Glomerular visceral epithelial cell (primary cell): ENCODE data around the gene ADAM19.

ENCODE experiments used
- DNase-seq: peaks from one replicate; pipeline ENCODE4 v3.0.0-alpha.2; 2016; ENCODE audit errors: extremely low spot score

The ADAM19 gene

GRCh38 chr5:157575381-157576020 lies at the start of gene ADAM19:
TSS of gene ADAM19 (minus strand) at chr5:157575775. CDS start at chr5:157575696, 79 bp downstream.
- peak; percentile 81 for DNase-seq

- no peak for DNase-seq
Measured at GRCh38 chr5:157624144-157624543, 48.6 kb upstream of the ADAM19 start.

- no peak for DNase-seq
Measured at GRCh38 chr5:157620776-157621175, 45.2 kb upstream of the ADAM19 start.

DNA sequence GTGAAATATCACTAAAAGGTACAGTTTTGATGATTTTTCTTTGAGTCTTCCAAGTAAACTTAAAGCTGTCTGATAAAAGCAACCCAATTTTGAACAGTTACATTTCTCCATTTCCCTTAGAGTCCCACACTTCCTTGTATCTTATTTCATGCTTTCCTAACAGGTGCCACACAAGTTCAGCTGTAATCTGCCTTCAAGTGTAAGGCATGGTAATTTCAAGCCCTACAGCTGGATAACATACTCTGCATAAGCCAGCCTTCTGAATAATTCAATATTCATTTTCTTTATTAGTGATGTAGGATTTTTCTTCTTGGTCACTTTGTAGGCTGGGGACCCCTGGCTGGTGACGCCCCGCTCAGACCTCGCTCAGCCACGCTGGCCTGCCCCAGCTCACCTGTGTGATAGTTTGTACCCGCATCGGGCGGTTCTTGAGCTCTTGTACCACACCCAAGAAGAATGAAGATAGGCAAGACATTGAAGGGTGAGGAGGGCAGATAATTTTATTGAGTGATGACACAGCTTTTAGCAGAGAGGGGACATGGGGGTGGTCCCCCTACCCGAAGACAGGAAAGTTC lies 42.7 kb upstream of the ADAM19 start:
- no peak for DNase-seq

DNA sequence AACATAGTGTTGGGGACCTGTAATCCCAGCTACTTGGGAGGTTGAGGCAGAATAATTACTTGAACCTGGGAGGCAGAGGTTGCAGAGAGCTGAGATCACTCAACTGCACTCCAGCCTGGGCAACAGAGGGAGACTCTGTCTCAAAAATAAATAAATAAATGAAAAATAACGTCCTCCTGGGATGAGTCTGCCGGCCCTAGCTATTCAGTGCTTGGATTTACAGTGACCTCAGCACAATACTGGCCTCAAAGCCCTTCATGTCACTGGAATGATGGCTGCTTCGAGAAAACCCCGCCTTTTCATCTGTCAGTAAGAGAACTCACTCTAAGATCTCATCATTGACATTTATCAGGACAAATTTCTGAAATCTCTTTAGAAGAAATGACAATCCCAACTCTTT lies 41.2 kb upstream of the ADAM19 start:
- DNase-seq, result no peak

DNA sequence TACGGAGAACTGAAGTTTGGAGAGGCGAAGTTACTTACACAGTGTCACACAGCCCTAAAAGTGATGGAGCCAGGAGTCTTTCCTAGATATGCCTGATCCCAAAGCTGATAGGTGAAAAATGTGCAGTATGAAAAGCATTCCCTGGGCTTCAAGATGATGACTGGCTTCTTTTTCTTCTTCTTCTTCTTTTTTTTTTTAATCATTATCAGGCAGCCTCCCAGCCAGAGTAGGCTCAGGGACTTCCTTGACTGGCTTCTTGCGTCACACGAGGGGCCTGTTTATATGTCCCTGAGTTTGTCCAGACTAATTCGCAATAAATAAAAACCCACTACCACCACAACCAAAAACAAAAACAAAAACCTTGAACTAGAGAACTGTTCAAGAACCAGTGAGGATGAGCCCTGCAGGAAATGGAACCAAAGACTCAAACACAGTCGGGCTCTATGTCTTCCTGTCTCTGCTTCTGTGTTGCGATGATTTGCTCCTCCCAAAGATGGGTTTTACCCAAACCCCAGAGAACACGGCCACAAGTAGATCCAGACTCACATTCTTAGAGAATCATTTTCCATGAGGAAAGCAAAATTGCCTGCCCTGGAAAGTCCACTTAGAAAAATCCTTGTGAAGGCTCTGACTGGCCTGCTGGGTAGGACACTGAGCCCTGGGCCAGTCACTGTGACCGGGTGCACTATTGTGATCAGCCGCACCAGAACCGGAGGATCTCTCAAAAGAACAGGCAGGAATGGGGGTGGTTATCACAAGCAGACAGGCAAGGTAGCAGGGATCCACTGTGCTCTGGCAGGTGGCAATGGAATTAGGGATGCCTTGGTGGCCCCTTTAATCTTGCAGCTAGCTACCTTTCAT lies 38.0 kb upstream of the ADAM19 start:
- DNase-seq, result no peak

GRCh38 chr5:157612581-157612980 lies 37.0 kb upstream of the ADAM19 start:
- DNase-seq, result no peak

GRCh38 chr5:157611571-157612476 lies 36.2 kb upstream of the ADAM19 start:
- DNase-seq, result no peak

DNA sequence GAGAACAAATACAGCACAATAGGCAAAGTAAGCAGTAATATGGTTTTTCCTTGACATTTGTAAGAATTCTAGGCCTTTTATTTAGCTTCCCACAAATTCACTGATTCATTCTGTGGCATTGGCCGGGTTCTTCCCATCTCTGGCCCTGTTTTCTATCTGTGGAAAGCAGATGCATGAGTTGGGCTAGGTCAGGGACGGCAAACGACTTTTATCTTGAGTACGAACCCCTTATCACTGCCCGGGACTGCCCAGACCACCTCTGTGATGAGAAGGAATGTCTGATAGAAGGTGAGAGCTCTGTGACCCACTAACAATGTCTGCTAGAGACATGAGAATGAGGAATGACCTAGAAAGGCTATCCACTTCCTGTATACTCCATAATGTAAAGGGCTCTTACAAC lies 35.4 kb upstream of the ADAM19 start:
- DNase-seq, result no peak

- no peak for DNase-seq
Measured at GRCh38 chr5:157608972-157609565, 33.5 kb upstream of the ADAM19 start.

DNA sequence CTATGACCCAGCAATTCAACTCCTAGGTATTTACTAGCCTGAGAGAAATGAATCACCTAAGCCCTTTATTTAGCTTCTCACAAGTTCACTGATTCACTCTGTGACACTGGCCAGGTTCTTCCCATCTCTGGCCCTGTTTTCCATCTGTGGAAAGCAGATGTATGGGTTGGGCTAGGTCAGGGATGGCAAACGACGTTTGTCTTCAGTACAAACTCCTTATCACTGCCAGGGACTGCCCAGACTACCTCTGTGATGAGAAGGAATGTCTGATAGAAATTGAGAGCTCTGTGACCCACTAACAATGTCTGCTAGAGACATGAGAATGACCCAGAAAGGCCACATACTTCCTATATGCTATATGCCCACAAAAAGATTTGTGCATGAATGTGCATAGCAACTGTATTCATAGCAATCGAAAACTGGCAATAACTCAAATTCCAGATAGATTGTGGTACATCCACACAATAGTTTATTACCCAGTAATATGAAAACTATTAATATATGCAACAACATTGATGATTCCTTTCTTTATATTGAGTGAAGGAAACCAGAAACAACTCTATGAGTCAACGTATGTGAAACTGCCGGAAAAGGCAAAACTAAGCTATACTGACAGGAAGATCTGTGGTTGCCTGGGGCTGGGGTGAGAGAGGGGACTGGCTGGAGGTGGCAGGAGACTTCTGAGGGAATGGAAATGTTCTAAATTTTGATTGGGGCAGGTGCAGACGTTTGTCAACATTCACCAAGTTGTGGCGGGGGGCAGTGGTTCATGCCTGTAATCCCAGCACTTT lies 32.0 kb upstream of the ADAM19 start:
- peak; percentile 40 for DNase-seq

DNA sequence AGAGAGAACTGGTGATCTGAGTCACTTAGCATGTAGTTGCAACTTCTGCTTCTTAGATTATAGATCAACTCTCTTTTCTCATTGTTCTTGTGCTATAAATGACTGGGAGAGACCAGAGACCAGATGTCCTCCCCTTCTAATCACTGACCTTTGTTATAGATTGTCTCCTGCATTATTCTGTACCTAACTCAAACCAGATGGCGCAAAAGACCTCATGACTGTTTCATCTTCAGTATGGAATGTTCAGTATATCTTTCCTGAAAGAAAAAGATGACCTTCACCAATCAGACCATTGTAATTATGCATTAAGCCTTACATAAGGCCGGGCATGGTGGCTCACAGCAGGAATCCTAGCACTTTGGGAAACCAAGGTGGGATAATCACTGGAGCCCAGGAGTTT lies 30.5 kb upstream of the ADAM19 start:
- no peak for DNase-seq

- peak; percentile 92 for DNase-seq
Measured at GRCh38 chr5:157603333-157604190, 28.0 kb upstream of the ADAM19 start.

- DNase-seq, result peak; percentile 36
Measured at GRCh38 chr5:157602505-157602904, 26.9 kb upstream of the ADAM19 start.

- DNase-seq, result no peak
Measured at GRCh38 chr5:157600252-157600651, 24.7 kb upstream of the ADAM19 start.

- DNase-seq, result no peak
Measured at GRCh38 chr5:157599565-157599964, 24.0 kb upstream of the ADAM19 start.

- no peak for DNase-seq
Measured at GRCh38 chr5:157598350-157598936, 22.9 kb upstream of the ADAM19 start.

- no peak for DNase-seq
Measured at GRCh38 chr5:157597277-157597676, 21.7 kb upstream of the ADAM19 start.

DNA sequence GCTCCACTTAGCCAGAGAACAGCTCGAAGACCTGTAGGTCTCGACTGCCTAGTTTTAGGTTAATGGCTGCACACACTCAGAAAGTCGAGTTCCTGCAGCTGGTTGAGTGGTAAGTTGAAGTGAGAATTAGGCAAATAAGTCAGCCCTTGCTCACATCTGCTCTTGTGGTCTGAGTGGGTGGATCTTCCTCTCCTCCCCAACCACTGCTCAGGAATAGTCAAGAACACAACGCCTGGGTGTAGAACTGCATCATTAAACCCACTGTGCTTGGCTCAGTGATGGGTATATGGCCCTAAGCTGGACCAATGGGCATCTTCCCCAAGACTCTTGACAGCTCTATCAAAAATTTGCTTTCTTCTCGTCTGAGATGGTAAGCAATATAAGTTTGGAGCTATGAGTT lies 20.9 kb upstream of the ADAM19 start:
- DNase-seq, result no peak
